ENCODE results near the gene ZNF536.
"Not testable (repeated sequence)": the region's sequence is repeated elsewhere in the genome, so short reads cannot be mapped to it uniquely, and the experiment has no call there.

ZNF536 gene

GRCh38 chr19:30490760-30491159 lies 118.6 kb downstream of the ZNF536 start:
- no peak for DNase-seq

- DNase-seq = no peak
These were observed 120.5 kb downstream of the ZNF536 start for GRCh38 chr19:30492586-30493270.

GRCh38 chr19:30497034-30497433 lies 124.8 kb downstream of the ZNF536 start:
- no peak for DNase-seq

GRCh38 chr19:30498085-30498484 lies 125.9 kb downstream of the ZNF536 start:
- DNase-seq = not testable (repeated sequence)

- no peak for DNase-seq
These were observed 126.5 kb downstream of the ZNF536 start for GRCh38 chr19:30498707-30499106.

GRCh38 chr19:30504272-30504671 lies 132.1 kb downstream of the ZNF536 start:
- no peak for DNase-seq

- no peak for DNase-seq
These were observed 140.2 kb downstream of the ZNF536 start for GRCh38 chr19:30512176-30513081.

GRCh38 chr19:30513082-30513411 lies 140.9 kb downstream of the ZNF536 start:
- no peak for DNase-seq

- DNase-seq = no peak
These were observed 143.9 kb downstream of the ZNF536 start for GRCh38 chr19:30516111-30516510.

- no peak for DNase-seq
These were observed 144.3 kb downstream of the ZNF536 start for GRCh38 chr19:30516531-30516930.

- DNase-seq = no peak
These were observed 146.9 kb downstream of the ZNF536 start for GRCh38 chr19:30518965-30519606.

- DNase-seq = no peak
These were observed 147.5 kb downstream of the ZNF536 start for GRCh38 chr19:30519607-30520205.

GRCh38 chr19:30520735-30521479 lies 148.7 kb downstream of the ZNF536 start:
- DNase-seq = no peak

GRCh38 chr19:30521937-30522336 lies 149.8 kb downstream of the ZNF536 start:
- no peak for DNase-seq

GRCh38 chr19:30522341-30522740 lies 150.2 kb downstream of the ZNF536 start:
- no peak for DNase-seq

GRCh38 chr19:30523791-30524190 lies 151.6 kb downstream of the ZNF536 start:
- no peak for DNase-seq

- no peak for DNase-seq
These were observed 153.2 kb downstream of the ZNF536 start for GRCh38 chr19:30525383-30525782.

GRCh38 chr19:30528919-30529318 lies 156.7 kb downstream of the ZNF536 start:
- DNase-seq = no peak

GRCh38 chr19:30529876-30530275 lies 157.7 kb downstream of the ZNF536 start:
- no peak for DNase-seq

GRCh38 chr19:30530751-30531150 lies 158.6 kb downstream of the ZNF536 start:
- no peak for DNase-seq

- DNase-seq = no peak
These were observed 162.8 kb downstream of the ZNF536 start for GRCh38 chr19:30535011-30535410.

GRCh38 chr19:30536975-30537374 lies 164.8 kb downstream of the ZNF536 start:
- no peak for DNase-seq

- no peak for DNase-seq
These were observed 167.1 kb downstream of the ZNF536 start for GRCh38 chr19:30539315-30539714.

Data from stimulated activated CD4-positive, alpha-beta T cell treated with anti-CD3 and anti-CD28 coated beads, Interleukin-2, amount 100 ng/mL, for 48 hours (primary cell).